HG03095 (cell line): ENCODE measurements around the gene CRYM.
"Not testable (repeated sequence)": the region's sequence is repeated elsewhere in the genome, so short reads cannot be mapped to it uniquely, and the experiment has no call there.

Source experiments
- ATAC-seq: cut with Tn5 transposase; IDR thresholded peaks from one replicate; pipeline ENCODE4 v1.9.1; 2021; ENCODE audit warnings: moderate library complexity; ENCODE audit not compliant: unreplicated experiment

CRYM gene

DNA sequence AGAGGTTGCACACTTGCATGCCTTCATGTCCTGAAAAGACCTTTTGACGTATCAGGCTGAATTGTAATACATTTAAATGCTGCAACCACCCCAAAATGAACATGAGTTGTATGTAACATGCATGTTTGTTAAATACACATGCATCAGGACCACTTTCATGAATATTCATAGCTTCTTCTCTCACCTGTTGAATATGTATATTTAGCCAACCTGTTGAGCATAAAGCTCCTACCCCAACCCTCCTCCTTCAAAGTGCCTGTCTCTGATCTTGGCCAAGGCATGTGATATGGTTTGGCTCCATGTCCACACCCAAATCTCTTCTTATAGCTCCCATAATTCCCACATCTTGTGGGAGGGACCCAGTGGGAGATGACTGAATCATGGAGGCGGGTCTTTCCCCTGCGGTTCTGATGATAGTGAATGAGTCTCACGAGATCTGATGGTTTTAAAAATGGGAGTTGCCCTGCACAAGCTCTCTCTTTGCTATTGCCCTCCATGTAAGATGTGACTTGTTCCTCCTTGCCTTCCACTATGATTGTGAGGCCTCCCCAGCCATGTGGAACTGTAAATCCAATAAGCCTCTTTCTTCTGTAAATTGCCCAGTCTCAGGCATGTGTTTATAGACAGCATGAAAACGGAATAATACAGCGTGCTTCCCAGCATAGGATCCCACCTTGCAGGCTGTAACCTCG is 3.8 kb upstream of the CRYM start:
- no peak for ATAC-seq

DNA sequence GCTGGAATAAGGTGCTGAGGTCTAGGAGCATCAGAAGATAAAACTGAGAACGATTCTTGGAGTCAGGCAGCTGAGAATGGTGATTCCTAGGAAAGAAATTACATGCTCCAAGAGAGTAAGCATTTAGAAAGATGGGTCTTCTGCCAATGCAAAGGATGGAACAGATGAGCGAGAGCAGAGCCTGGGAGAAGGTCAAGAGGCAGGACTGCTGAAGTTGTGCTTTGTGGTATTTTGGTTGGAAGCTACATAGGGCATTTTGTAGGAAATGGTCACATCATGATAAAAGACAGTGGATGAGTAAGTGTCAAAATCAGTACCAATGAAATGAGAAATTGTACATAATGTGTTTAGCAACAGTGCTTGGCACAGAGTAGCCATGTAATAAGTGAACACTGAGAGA is 1.4 kb upstream of the CRYM start:
- ATAC-seq, result no peak

DNA sequence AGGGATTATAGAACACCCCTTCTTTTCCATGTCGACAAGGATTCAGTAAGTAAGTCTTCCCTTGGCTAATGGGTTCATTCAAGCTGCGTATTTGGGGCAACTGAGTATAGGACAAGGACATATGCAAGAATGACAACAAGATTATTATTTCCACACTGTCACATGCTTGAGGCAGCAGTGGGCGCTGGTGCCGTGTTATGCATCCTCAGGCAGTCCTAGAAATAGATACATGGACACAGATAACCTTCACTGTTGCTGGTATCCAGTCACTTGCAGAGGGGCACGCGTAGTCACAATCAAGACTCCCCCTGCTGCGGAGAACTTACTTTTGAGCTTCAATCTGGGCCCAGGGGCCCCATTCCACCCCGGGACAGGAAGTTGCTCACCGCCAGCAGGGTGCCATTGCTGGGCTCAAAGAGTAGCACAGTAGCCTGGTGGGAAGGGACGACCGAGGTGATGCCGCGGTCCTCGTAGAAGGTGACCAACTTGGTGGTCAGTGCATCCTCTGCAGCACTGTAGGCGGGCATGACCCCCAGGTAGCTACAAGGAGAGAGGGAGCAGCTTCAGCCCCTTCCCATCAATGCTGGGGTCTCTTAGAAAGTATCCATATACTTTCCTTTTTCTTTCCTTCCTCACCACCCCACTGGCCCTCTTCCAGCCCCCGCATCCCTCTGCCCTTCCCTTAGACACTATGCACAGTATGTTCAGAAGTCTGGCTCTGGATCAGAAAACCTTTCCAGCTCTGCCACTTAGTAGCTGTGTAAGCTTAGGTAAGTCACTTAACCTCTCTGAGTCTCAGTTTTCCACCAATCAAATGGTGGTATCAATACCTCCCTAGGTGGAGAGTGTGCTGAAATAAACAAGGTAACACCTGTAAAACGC is 804 bp downstream of the CRYM start:
- ATAC-seq, result no peak

DNA sequence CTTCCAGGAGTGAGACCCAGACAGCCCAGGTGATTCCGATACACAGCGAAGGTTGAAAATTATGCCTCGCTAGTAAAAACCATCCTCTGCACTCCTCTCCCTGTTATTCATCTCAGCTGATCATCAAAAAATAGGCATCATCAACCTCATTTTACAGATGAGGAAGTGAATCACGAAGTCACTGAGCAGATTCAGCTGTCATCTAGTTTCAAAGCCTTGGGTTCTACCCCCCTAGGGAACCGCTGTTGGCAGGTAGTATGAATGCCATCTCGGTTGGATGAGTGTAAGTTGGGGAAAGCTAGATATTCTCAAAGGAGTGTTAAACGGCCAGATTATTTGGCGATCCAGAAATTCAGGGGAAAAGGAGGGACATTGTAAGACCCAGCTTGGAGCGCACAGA is 2.0 kb downstream of the CRYM start:
- no peak for ATAC-seq

DNA sequence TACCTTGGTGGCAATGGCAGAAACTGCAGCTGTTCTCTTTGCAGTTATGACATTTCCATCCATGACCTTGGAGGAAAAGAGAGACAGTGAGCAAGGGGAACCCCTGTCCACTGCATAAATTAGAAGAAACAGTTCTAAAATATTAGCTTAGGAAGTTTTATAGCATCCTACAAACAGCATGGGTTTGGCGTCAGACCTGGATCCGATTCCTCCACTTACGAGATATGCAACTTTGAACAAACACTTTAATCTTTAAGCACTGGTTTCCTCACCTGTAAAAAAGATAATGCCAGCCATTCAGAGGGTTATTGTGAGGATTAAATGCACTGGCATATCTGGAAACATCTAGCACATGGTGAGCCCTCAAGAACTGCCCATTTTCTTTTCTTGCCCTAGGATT is 2.6 kb downstream of the CRYM start:
- no peak for ATAC-seq

DNA sequence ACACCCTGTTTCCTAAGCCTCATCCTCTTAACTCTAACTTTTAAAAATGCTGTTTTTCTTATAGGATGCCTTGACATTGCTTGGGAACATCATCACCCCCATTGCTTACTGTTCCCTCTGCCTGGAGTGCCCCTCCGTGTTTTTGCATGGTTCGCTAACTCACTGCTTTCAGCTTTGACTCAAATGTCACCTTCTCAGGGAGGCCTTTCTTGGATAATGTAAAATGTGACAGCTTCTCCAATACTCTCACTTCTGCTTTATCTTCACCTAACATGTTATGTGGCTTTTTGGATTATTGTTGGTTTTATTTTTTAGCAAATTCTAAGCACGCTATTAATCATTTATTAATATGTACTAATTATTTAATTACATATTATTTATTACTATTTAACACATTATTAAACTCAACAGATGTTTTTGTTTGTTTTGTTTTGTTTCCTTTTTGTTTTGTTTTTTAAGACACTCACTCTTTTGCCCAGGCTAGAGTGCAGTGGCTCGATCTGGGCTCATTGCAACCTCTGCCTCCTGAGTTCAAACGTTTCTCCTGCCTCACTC is 3.8 kb downstream of the CRYM start:
- ATAC-seq, result no peak

DNA sequence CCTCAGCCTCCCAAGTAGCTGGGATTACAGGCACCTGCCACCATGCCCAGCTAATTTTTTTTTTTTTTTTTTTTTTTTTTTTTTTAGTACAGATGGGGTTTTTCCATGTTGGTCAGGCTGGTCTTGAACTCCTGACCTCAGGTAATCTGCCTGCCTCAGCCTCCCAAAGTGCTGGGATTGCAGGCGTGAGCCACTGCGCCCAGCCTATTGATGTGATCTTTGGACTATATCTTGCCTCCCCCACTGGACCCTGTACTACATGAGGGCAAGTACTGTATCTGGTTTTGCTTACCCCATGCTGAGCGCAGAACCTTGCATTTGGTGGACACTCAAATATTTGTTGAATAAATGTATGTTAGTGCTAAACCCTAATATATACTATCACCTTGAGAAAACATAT is 5.3 kb downstream of the CRYM start:
- ATAC-seq, result not testable (repeated sequence)

DNA sequence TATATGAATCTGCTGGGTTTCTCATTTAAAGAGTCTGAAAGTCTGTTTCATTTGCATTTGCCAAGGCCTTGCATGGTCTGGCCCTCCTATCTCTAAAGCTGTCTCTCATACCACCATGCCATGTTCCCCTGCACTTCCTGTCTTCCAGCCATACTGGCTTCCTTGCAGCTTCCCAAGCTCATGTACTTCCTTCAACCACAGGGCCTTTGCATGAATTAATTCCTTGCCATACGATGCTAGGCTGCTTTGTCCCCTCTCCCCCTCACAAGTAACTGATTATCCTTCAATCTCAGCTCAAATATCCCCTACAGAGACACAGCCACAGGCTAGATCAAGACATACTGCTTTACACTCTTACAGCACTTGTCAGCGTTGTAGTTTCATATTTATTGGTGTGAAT is 5.8 kb downstream of the CRYM start:
- no peak for ATAC-seq

DNA sequence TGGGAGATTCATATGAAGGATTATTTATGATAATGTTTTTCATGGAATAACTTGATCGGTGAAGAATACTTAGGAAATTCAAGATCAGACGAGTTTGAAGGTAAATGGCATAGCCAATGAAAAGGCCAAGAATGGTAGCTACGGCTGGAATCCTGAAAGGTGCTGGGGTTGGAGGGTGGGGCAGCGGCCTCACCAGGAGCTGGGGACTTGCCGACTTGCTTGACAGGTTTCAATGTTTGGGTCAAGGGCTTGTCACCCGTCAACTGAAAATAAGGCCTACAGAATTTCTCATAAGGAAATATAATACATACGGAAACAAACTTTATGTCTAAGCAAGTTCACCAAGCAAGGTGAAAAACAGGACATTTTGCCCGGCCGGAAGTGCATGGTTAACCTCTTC is 9.9 kb downstream of the CRYM start:
- ATAC-seq, result no peak

DNA sequence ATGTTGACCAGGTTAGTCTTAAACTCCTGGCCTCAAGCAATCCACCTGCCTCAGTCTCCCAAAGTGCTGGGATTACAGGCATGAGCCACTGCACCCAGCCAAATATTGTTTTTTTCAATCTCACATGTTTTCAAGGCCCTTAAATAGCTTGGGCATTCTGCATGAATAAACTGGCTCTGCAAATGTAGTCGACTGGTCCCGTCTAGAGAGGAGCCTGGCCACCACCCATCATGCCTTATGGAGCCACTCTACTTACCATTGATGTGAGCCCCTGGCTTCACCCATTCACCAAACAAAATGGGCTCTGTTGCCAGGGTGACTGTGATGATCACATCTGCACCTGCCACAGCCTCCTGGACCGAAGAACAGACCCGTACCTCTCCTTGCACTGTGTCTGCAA is 10.8 kb downstream of the CRYM start:
- ATAC-seq, result no peak

DNA sequence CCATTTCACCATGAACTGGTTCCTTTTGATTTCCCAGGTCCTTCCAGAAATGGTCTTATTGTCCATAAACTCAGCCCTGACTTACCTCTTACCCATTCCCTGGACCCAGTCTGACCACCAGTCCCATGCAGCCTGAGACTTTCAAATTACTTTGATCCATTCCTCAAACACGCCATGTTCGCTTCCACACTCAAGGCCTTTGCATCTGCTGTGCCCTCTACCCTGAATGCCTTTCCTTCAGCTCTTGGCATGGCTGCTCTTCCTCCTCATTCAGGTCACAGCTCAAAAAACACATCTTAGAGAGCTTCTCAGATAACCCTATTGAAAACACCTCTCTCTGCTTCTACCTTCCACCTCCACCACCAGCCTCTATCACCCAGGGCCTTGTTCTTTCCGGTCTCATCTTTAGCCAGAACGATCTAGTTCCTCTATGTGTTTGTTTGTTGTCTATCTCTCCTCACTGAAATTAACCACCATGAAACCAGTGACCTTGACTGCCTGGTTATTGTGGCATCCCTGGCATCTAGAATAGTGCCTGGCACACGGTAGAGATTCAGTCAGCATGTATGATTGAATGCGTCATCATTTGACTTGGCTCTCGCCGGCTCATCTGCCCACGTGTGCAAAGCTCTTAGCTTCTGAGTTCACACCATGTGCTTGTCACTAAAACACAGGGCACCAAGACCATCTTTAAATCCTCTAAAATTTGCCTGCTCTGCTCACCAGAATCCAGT is 12.8 kb downstream of the CRYM start:
- ATAC-seq, result no peak

DNA sequence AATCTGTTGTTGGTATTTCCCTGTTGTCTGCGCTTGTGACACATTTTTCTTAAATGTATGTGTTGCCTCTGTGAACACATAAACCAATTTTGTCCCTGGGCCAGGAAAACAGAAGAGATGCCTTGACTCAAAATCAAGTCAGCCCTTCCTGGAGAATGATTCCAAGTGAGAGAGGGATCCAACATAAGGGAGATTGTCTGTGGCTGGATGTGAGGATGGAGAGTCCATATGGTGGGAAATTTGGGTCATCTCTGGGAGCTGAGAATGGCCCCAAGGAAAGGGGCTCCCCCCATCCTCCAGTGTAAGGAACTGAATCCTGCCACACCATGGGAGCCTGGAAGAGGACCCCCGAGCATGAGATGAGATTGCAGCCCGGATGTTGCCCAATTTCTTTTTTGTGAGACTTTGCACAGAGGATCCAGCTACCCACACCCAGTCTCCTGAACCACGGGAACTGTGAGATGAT is 13.5 kb downstream of the CRYM start:
- ATAC-seq, result no peak

DNA sequence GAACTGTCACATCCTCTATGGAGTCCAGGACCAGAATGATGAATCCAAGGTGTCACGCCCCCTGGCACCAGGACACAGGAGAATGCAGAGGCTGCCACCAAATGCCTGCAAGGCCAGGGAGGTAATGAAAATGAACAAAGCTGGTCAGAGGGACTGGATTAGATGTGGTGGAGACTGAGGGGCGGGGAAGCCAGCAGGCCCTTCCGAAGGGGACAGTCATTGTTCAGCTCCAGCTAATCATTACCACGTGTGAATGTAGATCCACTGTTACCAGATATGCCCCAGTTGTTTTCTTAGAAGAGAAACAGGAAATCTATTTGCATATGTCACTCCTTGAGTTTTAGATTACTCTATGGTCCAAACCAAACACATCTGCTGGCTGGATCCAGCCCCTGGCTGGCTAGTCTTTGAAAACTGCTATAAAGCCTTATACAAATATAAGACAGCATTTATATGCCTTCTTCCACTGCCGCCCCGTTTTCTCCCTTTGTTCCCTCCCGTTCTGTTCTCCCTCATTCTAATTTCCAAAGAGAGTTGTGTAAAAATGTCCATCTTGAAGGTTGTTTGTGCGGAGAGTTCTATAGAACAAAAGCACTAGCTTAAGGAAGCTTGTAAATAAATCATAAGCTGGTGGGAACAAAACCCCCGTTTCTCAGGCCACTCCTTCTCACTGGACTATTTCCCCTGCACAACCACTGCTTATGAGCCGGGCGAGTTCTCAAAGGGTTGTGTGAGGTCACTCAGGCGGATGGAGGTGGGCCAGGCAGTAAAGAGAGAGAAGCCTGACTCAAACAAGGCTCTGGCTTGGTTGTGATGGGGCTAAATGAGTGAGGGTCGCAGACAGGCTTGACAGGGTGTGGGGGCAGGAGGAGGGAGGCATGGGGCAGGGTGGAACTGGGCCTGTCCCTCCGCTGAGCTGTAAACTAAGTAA is 14.2 kb downstream of the CRYM start:
- ATAC-seq, result peak; percentile 78

DNA sequence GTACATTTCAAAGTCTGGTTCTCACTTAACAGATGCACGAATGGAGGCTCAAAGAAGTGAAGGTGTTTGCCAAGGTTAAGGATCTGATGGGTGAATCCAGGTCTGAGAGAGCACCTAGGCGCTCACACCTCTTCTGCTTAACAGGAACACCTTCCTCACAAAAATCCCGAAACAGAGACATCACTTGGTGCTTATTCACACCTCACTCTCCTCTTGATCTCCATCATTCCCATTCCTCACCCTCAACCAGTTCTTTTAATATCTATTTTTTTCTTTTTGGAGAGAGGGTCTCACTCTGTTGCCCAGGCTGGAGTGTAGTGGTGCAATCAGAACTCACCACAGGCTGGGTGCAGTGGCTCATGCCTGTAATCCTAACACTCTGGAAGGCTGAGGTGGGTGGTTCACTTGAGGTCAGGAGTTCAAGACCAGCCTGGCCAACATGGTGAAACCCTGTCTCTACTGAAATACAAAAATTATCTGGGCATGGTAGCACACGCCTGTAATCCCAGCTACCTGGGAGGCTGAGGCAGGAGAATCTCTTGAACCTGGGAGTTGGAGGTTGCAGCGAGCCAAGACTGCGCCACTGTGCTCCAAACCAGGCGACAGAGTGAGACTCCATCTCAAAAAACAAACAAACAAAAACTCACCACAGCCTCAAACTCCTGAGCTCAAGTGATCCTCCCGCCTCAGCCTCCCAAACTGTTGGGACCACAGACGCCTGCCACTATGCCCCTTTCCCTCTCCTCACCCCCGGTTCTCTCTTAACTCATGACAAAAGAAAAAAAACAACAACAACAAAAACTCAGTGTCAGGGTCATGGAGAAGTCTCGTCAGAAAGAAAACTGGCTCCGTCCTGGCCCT is 15.1 kb downstream of the CRYM start:
- ATAC-seq, result no peak

DNA sequence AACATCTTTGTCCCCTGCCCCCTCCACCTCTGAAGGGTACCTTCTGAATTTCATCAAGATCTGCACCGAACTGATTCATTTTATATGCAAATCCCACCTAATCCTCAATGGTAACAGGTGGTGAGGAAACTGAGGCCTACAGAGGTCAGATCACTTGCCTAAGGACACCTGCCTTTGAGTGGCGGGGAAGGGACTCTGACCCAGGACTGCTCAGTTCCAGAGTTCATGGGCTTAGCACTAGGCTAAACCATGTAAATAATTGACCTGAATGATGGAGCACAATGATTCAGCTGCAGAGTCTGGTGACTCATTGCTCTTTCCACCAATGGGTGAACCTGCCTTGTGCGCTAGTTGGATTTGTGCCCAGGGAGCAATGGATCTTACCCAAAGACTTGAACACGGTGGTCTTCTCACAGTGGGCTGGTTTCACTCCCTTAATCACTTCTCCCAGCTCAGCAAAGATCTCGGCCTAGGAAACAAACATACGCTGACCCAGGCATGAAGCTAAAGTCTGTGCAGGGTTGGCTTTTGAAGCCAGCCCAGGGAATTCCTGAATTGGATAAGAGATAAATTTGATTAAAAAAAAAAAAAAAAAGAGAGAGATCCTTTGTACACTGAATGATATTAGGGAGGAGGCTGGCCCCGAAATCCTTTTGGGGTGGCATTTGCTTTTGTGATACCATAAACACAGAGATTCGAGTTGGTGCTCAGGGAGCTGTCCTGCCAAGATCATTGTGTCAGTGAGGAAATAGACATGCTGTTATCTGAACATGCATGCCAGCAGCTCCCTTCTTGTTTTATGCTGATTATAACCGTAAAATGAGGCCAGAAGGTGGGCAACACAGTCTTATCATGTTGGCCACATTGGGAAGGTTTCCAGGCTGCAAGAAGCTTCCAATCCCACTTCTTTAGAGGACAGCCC is 17.0 kb downstream of the CRYM start:
- no peak for ATAC-seq

DNA sequence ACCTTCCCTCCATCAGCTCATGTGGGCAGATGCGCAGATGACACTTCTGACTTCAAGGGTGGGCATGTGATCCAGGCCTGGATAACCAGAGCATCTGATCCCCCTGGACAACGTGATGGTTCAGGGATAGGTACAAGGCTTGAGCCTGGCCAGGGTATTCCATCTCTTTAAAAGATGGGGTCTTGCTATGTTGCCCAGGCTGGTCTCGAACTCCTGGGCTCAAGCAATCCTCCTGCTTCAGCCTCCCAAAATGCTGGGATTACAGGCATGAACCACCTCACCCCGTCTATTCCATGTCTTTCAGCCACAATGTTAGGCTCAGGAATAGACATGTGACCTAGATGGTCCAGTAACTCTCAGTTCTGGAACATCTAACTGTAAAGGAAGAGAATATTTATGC is 20.8 kb downstream of the CRYM start:
- no peak for ATAC-seq

DNA sequence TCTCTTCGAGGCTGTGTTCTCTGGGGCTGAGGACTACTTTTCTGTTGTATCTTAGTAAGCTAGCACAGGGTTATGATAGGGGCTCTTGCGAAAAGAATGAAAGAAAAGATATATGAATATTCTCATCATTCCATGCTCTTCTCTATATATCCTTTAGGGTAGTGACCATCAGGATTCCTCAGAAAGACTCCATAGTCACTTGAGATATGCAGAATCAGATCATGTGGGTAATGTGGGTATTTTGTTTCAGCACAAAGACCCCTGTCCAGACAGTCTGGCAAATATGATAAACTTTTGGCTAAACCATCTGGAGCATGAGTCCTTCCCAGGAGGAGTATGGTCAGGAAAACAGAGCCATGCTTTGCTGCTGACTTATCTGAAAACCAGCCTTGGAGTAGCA is 21.5 kb downstream of the CRYM start:
- ATAC-seq, result no peak

DNA sequence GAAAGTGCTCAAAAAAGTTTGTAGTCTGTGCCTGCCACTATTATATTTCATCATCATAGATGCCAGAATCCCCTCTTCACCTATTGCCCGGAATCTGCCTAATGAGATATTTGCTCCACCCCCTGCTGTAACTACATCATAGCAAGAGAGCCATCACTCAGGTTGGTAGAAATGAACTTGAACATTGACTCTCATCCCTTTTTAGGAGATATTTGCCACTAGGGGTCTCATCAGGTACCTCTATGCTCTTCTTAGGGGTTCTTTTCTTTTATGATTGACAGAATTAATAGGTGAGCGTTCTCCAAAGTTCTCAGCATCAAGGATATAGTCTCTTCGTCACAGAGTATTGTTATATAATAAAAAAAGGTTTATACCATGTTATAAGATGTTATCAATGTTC is 24.6 kb downstream of the CRYM start:
- ATAC-seq, result no peak
